ENCODE measurements around the gene RNASE9.
"Not testable (repeated sequence)": the region's sequence is repeated elsewhere in the genome, so short reads cannot be mapped to it uniquely, and the experiment has no call there.

The RNASE9 gene

GRCh38 chr14:20560961-20561360, at the start of gene RNASE9:
Gene RNASE9, minus strand, starts transcription at chr14:20561047.
- DNase-seq = no peak

- DNase-seq = no peak
These were observed 49.3 kb upstream of the RNASE9 start for GRCh38 chr14:20610002-20610765.

GRCh38 chr14:20609215-20610001, 48.6 kb upstream of the RNASE9 start:
- peak; percentile 66 for DNase-seq

- no peak for DNase-seq
These were observed 47.7 kb upstream of the RNASE9 start for GRCh38 chr14:20608383-20609110.

- DNase-seq = no peak
These were observed 46.8 kb upstream of the RNASE9 start for GRCh38 chr14:20607617-20608016.

GRCh38 chr14:20606902-20607242, 46.0 kb upstream of the RNASE9 start:
- no peak for DNase-seq

GRCh38 chr14:20606190-20606901, 45.5 kb upstream of the RNASE9 start:
- DNase-seq = no peak

GRCh38 chr14:20603813-20604690, 43.2 kb upstream of the RNASE9 start:
- no peak for DNase-seq

- DNase-seq = no peak
These were observed 41.7 kb upstream of the RNASE9 start for GRCh38 chr14:20602583-20602982.

GRCh38 chr14:20601522-20601921, 40.7 kb upstream of the RNASE9 start:
- DNase-seq = no peak

GRCh38 chr14:20597108-20597507, 36.3 kb upstream of the RNASE9 start:
- DNase-seq = no peak

- not testable (repeated sequence) for DNase-seq
These were observed 34.9 kb upstream of the RNASE9 start for GRCh38 chr14:20595726-20596125.

- DNase-seq = no peak
These were observed 31.7 kb upstream of the RNASE9 start for GRCh38 chr14:20592574-20592973.

- no peak for DNase-seq
These were observed 30.4 kb upstream of the RNASE9 start, which contains the start of gene RNASE12 for GRCh38 chr14:20591235-20591634. Gene RNASE12, minus strand, starts transcription at chr14:20591376. Its CDS starts 653 bp downstream, at chr14:20590723.

GRCh38 chr14:20587489-20588154, 26.8 kb upstream of the RNASE9 start, which contains the start of gene RNASE11:
Gene RNASE11, minus strand, starts transcription at chr14:20588001.
- no peak for DNase-seq

- no peak for DNase-seq
These were observed 23.1 kb upstream of the RNASE9 start for GRCh38 chr14:20583908-20584307.

- no peak for DNase-seq
These were observed 22.3 kb upstream of the RNASE9 start for GRCh38 chr14:20583142-20583541.

GRCh38 chr14:20580242-20580641, 19.4 kb upstream of the RNASE9 start:
- no peak for DNase-seq

GRCh38 chr14:20578784-20579502, 18.1 kb upstream of the RNASE9 start:
- no peak for DNase-seq

GRCh38 chr14:20578325-20578724, 17.5 kb upstream of the RNASE9 start:
- DNase-seq = no peak
